ENCODE measurements around the gene AREL1. TPM values are rescaled to one million over a fixed set of nuclear protein-coding genes. Genes with fewer than 3 reads are reported as not detected.

The AREL1 gene
- total RNA-seq, 1 experiment from 2014 or later = 44.7 TPM

- Histone ChIP-seq H3K36me3 (ENCODE audit: control insufficient read depth, insufficient read depth, low read length) (no peaks in the 10 kb centered on the region), H3K27me3 (ENCODE audit: control insufficient read depth, insufficient read depth, low read length) (no peaks in the 10 kb centered on the region), H3K4me1 (ENCODE audit: control insufficient read depth, insufficient read depth, low read length) (peaks cover 87% of the 10 kb centered on the region), H3K27ac (ENCODE audit: low read length) (peak overlapping the region; percentile 95), H3K9me3 (ENCODE audit: control insufficient read depth, insufficient read depth, low read depth, low read length) (no peaks in the 10 kb centered on the region), H3K4me3 (ENCODE audit: low read depth in 2 of 2, low read length in 2 of 2) (0 out of 4 replicates have a peak overlapping the region, but pooled peaks of 1 of the 2 experiments have one; percentile 1)
- TF ChIP-seq CTCF (IDR thresholded peaks at IDR 0.05) = no peak
- TF ChIP-seq POLR2AphosphoS5 (IDR thresholded peaks at IDR 0.05; ENCODE audit: low read depth, low read length) = no peak
- no peak for TF ChIP-seq TCF7L2 (IDR thresholded peaks at IDR 0.05; ENCODE audit: low read depth, low read length)
- TF ChIP-seq, protein P1, sequence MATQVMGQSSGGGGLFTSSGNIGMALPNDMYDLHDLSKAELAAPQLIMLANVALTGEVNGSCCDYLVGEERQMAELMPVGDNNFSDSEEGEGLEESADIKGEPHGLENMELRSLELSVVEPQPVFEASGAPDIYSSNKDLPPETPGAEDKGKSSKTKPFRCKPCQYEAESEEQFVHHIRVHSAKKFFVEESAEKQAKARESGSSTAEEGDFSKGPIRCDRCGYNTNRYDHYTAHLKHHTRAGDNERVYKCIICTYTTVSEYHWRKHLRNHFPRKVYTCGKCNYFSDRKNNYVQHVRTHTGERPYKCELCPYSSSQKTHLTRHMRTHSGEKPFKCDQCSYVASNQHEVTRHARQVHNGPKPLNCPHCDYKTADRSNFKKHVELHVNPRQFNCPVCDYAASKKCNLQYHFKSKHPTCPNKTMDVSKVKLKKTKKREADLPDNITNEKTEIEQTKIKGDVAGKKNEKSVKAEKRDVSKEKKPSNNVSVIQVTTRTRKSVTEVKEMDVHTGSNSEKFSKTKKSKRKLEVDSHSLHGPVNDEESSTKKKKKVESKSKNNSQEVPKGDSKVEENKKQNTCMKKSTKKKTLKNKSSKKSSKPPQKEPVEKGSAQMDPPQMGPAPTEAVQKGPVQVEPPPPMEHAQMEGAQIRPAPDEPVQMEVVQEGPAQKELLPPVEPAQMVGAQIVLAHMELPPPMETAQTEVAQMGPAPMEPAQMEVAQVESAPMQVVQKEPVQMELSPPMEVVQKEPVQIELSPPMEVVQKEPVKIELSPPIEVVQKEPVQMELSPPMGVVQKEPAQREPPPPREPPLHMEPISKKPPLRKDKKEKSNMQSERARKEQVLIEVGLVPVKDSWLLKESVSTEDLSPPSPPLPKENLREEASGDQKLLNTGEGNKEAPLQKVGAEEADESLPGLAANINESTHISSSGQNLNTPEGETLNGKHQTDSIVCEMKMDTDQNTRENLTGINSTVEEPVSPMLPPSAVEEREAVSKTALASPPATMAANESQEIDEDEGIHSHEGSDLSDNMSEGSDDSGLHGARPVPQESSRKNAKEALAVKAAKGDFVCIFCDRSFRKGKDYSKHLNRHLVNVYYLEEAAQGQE (IDR thresholded peaks at IDR 0.05; ENCODE audit: insufficient read depth in 1 of 2, low read depth in 2 of 2, low read length in 1 of 2) = no peak
- TF ChIP-seq SIN3A (IDR thresholded peaks at IDR 0.05; ENCODE audit: borderline replicate concordance, insufficient read depth, low read depth, low read length) = no peak
- no TSS peak for BruUV-seq (replicated peaks)
- DNase-seq (ENCODE audit: low read depth, low spot score) (no peak), ATAC-seq (no peak)
- ChIA-PET POLR2A (no interaction called here), CTCF (interaction anchor here (0.7 kb wide), 1 partner anchor 9 kb away, joined by 3 read pairs; no protein-coding TSS in a partner anchor)
- intact Hi-C loops (cut with micrococcal nuclease; ENCODE audit: unreplicated experiment) (loop anchor here (10.0 kb wide), 1 partner anchor 66 kb away; no protein-coding TSS in a partner anchor), in situ Hi-C loops (cut with HindIII; ENCODE audit: low pct_unique_long_range_greater_than_20kb, low sequenced_read_pairs) (no loop called here)
Observed at GRCh38 chr14:74618078-74618952, 94.6 kb downstream of the AREL1 start.

DNA sequence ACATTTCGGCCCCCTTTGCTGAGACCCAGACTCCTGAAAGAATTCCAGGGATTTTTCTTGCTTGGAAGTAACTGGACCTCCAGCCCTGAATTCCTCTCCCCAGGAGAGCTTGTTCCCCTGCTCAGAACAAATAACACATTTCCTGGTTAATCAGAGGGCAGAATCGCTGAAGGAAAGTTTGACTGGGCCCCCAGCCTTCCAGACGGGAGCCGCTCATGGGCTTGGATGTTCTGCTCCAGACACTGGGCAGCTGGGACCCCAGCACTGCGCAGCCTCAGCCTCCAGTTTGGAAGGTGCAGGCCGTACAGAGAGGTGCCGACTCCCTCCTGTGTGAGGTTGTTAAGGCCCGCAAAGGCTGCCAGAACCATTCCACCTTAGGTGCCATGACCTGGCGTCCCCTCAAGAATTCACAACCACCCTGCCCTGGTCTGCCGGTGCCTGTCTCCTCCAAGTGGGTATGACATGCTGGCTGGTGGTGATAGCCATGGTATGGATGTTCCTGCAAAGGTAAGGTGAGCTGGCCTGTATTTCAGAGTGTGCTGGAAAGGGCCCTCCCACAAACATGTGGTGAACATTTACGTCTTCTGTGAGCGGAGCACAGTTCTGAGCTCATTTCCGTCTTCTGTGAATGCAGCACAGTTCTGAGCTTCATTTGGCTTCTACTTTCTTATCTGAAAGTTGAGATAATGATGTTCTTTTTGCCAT lies 95.7 kb downstream of the AREL1 start:
- no peak for TF ChIP-seq TCF7L2 (IDR thresholded peaks at IDR 0.05; ENCODE audit: low read depth, low read length)
- TF ChIP-seq, protein P1 (IDR thresholded peaks at IDR 0.05; ENCODE audit: insufficient read depth in 1 of 2, low read depth in 2 of 2, low read length in 1 of 2) = no peak
- no peak for TF ChIP-seq CTCF (IDR thresholded peaks at IDR 0.05)
- no peak; the same call in 1 of the 2 replicates for TF ChIP-seq POLR2AphosphoS5 (IDR thresholded peaks at IDR 0.05; ENCODE audit: low read depth, low read length)
- no peak for TF ChIP-seq SIN3A (IDR thresholded peaks at IDR 0.05; ENCODE audit: borderline replicate concordance, insufficient read depth, low read depth, low read length)
- H3K9me3 ChIP-seq (ENCODE audit: control insufficient read depth, insufficient read depth, low read depth, low read length) = no peaks in the 10 kb centered on the region
- peak overlapping the region; percentile 95 for H3K27ac ChIP-seq (ENCODE audit: low read length)
- BruUV-seq (replicated peaks) = no TSS peak
- H3K4me3 ChIP-seq (ENCODE audit: low read depth in 2 of 2, low read length in 2 of 2) = no peak overlapping the region
- H3K27me3 ChIP-seq (ENCODE audit: control insufficient read depth, insufficient read depth, low read length) = no peaks in the 10 kb centered on the region
- no peaks in the 10 kb centered on the region for H3K36me3 ChIP-seq (ENCODE audit: control insufficient read depth, insufficient read depth, low read length)
- ATAC-seq (no peak), DNase-seq (ENCODE audit: low read depth, low spot score) (no peak)
- POLR2A ChIA-PET = interaction anchor here (0.5 kb wide), 1 partner anchor 1238 kb away, joined by 3 read pairs; no protein-coding TSS in a partner anchor
- intact Hi-C loops (cut with micrococcal nuclease; ENCODE audit: unreplicated experiment) (loop anchor here (10.0 kb wide), 1 partner anchor 68 kb away; no protein-coding TSS in a partner anchor), in situ Hi-C loops (cut with HindIII; ENCODE audit: low pct_unique_long_range_greater_than_20kb, low sequenced_read_pairs) (no loop called here)
- CTCF ChIA-PET = interaction anchor here (0.7 kb wide), 1 partner anchor 8 kb away, joined by 3 read pairs; no protein-coding TSS in a partner anchor
- H3K4me1 ChIP-seq (ENCODE audit: control insufficient read depth, insufficient read depth, low read length) = peaks cover 89% of the 10 kb centered on the region
